ENCODE measurements around the gene COL4A2.

Gene COL4A2

DNA sequence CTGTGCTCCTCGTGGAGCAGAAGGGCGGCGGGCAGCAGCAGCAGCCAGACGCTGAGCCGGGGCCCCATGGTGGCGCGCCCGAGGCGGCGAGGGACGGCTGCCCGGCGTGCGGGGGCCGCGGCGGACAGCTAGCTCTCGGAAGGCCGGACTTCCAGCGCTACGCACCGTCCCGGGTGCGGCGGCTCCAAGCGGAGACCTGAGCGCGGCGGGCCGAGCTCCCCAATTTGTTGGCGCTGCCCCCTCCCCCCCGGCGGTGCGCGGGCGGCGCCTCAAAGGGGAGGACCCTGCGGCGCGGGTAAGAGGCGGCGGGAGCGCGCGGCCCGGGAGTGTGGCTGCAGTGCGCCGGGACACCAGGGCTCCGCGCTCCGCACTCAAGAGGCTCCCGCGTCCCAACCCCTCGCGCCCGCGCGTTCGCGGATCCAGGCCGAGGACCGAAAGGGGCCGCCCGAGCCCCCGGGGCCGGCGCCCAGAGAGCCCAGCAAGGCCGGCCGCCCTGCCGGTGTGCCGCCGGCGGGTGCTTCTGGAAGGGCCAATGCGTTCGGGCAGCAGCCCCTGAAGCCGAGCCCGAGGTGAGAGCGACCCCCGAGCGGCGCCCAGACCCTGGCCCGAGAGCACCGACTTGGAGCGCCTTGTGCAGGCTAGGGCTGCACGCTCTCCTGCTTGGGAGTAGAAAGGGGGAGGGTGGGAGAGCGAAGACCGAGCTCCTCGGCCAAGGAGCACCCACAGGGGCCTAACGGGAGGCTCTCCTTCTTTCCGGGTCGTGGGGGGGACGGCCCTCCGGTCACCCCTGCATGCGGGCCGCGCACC is at the start of gene COL4A2, which contains the start of gene COL4A1:
Gene COL4A2 (plus strand): TSS at position 325 of the 807 bp plus-strand sequence. CDS start 620 bp downstream, outside the sequence.
Gene COL4A1 (minus strand): TSS at position 198 of the 807 bp plus-strand sequence. CDS start 130 bp downstream, at position 68.
- H3K27me3 Mint-ChIP-seq = peaks cover 63 to 80% of the 10 kb centered on the region in 2 donors
- ATAC-seq (replicated peaks) (no peak), DNase-seq (no peak)
- H3K27ac Mint-ChIP-seq = peak within 1 kb of the TSS; percentile 88
- peaks cover 7 to 12% of the 10 kb centered on the region in 2 donors for H3K4me1 Mint-ChIP-seq
- peak within 1 kb of the TSS; percentile 18 to 31 for H3K4me3 Mint-ChIP-seq
- H3K36me3 Mint-ChIP-seq = peaks cover 0 to 5% of the 10 kb centered on the region in 2 donors
- no peaks in the 10 kb centered on the region for H3K9me3 Mint-ChIP-seq

DNA sequence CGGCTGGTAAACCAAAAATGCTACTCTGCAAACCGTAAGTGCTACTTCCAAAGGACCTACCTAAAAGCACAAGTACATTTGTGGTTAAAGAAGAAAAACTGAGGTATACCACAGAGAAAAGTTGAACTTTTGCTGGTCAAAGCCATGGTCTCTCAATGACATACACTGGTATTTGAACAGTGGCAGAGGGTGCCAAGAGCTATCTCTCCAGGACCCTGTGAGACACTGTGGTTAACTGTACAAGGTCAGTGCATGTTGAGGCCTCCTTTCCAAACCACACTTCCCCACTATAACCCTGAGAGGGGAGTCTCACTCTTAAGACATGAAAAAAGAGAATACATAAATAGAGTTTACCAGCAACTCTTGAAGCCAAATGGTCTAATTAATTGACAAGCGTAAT is 49.7 kb upstream of the COL4A2 start:
- Mint-ChIP-seq H3K4me3 (no peak overlapping the region), H3K27me3 (peaks cover 29 to 32% of the 10 kb centered on the region in 2 donors), H3K27ac (no peak overlapping the region), H3K4me1 (peaks cover 0 to 2% of the 10 kb centered on the region in 2 donors), H3K36me3 (peaks cover 2 to 5% of the 10 kb centered on the region in 2 donors), H3K9me3 (peaks cover 5 to 9% of the 10 kb centered on the region in 2 donors)
- ATAC-seq (replicated peaks) (no peak), DNase-seq (no peak)

DNA sequence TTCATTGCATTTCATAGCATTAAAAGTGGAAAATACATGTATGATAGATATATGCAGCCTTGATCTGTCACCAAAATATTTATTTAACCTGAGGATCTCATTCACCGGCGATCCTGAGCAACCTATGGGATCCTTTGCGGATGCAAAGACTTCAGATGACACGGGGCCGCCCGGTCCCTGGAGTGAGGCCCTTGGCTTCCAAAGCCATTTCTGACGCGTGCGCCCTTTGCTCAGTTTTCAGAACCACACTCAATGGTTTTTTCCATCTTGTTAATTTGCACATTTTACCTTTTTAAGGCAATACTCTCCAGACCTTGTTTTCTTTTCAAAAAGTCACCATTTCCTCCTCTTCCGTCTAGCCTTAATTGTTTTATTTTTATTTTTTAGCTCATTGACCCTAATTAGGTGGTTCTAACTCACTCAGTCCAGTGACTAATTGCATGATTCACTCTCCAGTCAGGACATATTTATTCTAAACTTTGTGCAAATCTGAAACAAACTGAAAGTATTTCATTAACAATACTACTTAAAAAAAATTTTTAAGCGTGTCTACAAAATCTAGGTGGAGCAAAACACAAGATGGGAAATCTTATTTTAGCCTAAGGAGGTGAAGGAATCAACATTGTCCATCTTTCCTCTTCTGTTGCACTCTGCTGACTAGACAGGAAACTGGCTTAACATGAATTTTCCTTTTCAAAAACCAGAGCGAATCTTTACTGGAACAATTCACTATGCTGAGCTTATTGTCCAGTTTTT is 48.0 kb upstream of the COL4A2 start:
- no peak overlapping the region for H3K4me3 Mint-ChIP-seq
- peaks cover 5 to 9% of the 10 kb centered on the region in 2 donors for H3K9me3 Mint-ChIP-seq
- peaks cover 0 to 2% of the 10 kb centered on the region in 2 donors for H3K4me1 Mint-ChIP-seq
- no peak for ATAC-seq (replicated peaks)
- H3K27ac Mint-ChIP-seq = no peak overlapping the region
- peaks cover 34 to 41% of the 10 kb centered on the region in 2 donors for H3K27me3 Mint-ChIP-seq
- no peak for DNase-seq
- H3K36me3 Mint-ChIP-seq = peaks cover 2 to 5% of the 10 kb centered on the region in 2 donors

DNA sequence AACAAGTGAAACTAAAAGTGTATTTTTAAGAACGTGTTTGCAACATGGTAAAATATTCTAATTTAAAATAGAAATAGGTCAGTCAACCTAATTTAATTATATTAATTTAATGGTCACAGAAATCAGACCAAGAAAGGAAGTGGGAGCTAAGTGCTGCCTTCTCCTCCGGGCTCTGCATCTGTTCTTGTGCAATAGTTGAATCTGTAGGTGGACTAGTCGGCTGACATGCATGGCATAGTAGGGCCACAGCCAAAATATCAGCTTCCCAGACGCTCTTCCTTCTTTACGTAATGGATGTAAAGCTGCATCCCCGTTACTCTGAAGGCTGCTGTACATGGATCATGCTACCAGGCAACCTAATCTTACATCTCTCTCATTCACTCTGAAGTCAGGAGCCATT is 47.4 kb upstream of the COL4A2 start:
- Mint-ChIP-seq H3K9me3 (peaks cover 5 to 7% of the 10 kb centered on the region in 2 donors), H3K36me3 (peaks cover 2 to 5% of the 10 kb centered on the region in 2 donors), H3K27me3 (peaks cover 36 to 43% of the 10 kb centered on the region in 2 donors), H3K27ac (no peak overlapping the region), H3K4me3 (no peak overlapping the region), H3K4me1 (peaks cover 0 to 2% of the 10 kb centered on the region in 2 donors)
- ATAC-seq (replicated peaks) (no peak), DNase-seq (no peak)

DNA sequence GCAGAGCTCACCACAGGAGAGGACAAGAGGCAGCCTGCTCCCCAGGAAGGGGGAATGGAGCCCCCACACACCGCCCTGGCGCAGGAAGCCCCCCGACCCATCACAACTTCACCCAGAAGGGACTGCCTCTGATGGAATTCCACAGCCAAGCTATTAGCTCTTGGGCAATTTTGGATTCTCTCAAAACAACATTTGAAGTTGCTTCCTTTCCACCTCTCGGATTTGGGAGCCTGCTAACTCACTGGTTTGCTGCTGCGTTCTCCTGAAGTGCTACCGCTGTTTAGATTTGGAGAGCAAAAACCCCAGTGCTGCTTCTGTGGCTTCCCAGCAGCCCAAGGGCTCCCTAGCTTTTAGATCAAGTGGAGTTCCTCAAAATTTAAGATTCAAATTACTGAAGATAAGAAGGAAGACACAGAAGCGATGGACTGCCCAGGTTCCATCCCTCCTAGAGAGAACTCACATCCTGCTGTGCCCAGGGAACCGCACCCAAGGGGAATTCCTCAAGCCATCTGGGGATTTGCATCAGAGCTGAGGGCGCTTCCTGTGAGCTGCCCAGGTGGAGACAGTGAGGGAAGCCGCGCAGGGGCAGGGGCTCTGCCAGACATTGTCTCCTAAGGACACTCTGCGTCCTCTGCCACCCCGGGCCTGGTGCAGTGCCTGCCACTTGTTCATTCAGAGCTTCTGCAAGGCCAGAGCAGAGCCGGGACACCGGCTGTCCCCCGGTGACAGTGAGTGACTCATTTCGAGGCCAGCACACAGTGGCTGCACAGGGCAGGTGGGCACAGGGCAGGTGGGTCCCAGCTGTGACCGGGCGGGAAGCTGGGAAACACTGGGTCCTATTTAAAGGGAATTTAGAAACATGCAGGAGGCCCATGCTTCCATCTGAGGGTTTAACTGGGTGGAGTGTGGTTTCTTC is 45.7 kb upstream of the COL4A2 start:
- Mint-ChIP-seq H3K4me1 (no peaks in the 10 kb centered on the region), H3K36me3 (no peaks in the 10 kb centered on the region), H3K27ac (peak overlapping the region; percentile 34), H3K9me3 (peaks cover 0 to 3% of the 10 kb centered on the region in 2 donors), H3K27me3 (peaks cover 35 to 55% of the 10 kb centered on the region in 2 donors), H3K4me3 (no peak overlapping the region)
- no peak for ATAC-seq (replicated peaks)
- no peak for DNase-seq

DNA sequence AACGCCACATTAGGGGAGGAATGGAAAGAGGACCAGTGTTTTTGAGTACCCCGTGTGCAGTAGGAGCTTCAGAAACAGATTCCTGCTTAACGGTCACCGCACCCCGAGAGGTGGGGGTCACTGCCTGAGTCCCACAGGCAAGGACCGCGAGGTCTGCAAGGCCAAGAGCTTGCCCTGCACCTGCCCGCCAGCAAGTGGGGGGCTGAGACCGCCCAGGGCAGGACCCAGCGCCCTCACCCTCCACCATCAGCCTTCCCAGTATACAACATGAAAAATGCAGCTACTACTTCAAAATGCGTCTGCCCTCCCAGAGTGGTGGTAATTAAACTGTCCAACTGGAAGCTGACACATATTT is 45.0 kb upstream of the COL4A2 start:
- Mint-ChIP-seq H3K4me1 (no peaks in the 10 kb centered on the region), H3K4me3 (no peak overlapping the region), H3K27me3 (peaks cover 35 to 56% of the 10 kb centered on the region in 2 donors), H3K9me3 (peaks cover 0 to 3% of the 10 kb centered on the region in 2 donors), H3K27ac (no peak overlapping the region), H3K36me3 (no peaks in the 10 kb centered on the region)
- no peak for DNase-seq
- no peak for ATAC-seq (replicated peaks)

DNA sequence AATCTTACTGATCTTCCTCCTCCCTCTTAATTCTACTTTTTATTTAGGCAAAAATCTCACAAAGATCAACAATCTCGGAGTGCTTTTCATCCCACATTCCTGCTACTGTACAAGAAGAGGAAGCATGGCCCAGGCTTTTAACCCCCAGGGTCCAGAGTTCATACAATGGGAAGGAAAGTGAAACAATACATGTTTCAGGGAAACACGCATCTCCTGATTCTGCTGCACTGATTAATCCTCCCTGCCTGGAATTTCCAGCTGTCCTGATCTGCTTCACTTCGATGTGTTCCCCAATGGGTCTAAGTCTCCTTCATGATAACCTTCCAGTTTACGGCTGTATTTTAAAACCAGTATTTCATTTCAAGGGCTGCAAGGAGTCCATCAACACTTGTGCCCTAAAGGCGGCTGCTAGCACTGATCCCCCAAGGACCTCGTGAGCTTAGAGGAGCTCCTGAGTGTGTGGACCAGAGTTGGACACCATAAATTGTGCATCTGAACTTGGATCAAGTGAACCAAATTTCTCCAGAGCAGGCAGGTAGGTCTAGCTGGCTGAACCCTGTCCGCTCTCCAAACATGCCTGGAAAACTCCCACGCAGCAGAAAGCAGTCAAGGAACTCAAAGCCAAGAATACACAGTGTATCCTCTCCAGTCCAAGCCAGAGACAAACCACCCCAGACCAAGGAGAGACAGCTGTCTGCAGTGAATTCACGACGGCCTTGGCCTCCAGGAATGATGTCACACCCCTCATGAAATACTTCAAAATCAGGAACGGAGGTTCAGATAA is 44.4 kb upstream of the COL4A2 start:
- no peak overlapping the region for H3K27ac Mint-ChIP-seq
- peaks cover 0 to 3% of the 10 kb centered on the region in 2 donors for H3K9me3 Mint-ChIP-seq
- peaks cover 35 to 56% of the 10 kb centered on the region in 2 donors for H3K27me3 Mint-ChIP-seq
- DNase-seq (no peak), ATAC-seq (replicated peaks) (no peak)
- no peaks in the 10 kb centered on the region for H3K36me3 Mint-ChIP-seq
- H3K4me3 Mint-ChIP-seq = no peak overlapping the region
- H3K4me1 Mint-ChIP-seq = no peaks in the 10 kb centered on the region

DNA sequence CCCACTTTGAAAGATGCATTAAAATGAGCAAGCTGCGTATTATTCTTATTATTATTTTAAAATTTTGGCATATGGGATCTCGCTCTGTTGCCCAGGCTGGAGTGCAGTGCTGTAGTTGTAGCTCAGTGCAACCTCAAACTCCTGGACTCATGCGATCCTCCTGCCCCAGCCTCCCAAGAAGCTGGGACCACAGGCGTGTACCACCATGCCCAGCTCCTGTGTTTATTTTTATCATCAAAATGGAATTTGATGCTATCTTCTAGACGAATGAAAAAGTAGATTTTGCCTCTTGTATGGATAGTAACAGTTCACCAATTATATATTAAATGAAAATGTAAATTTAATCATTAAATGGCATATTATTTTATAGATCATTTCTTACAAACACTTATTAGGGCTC is 43.7 kb upstream of the COL4A2 start:
- Mint-ChIP-seq H3K27me3 (peaks cover 32 to 56% of the 10 kb centered on the region in 2 donors), H3K4me3 (no peak overlapping the region), H3K9me3 (peaks cover 0 to 3% of the 10 kb centered on the region in 2 donors), H3K27ac (no peak overlapping the region), H3K4me1 (no peaks in the 10 kb centered on the region), H3K36me3 (no peaks in the 10 kb centered on the region)
- no peak for DNase-seq
- no peak for ATAC-seq (replicated peaks)

DNA sequence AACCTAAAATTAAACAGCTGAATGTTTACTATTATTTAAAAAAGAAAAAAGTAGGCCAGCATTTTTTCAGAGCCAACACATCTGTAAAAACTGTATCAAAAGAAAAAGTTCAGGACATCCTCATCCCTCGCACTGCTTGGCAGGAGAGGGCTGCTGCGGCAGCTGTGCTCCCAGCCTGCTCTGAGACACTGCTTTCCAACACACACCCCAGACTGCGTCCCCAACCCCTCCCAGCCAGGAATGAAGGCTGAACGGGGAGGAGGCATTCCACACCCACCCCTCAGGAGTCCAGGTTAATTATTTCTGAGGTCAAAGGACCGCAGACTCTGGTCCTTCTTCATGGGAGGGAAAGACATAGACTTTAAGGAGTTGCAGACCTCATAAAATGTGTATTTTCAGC is 43.2 kb upstream of the COL4A2 start:
- H3K27ac Mint-ChIP-seq = no peak overlapping the region
- ATAC-seq (replicated peaks) (no peak), DNase-seq (no peak)
- no peaks in the 10 kb centered on the region for H3K36me3 Mint-ChIP-seq
- peaks cover 0 to 3% of the 10 kb centered on the region in 2 donors for H3K9me3 Mint-ChIP-seq
- peaks cover 32 to 56% of the 10 kb centered on the region in 2 donors for H3K27me3 Mint-ChIP-seq
- no peaks in the 10 kb centered on the region for H3K4me1 Mint-ChIP-seq
- no peak overlapping the region for H3K4me3 Mint-ChIP-seq

DNA sequence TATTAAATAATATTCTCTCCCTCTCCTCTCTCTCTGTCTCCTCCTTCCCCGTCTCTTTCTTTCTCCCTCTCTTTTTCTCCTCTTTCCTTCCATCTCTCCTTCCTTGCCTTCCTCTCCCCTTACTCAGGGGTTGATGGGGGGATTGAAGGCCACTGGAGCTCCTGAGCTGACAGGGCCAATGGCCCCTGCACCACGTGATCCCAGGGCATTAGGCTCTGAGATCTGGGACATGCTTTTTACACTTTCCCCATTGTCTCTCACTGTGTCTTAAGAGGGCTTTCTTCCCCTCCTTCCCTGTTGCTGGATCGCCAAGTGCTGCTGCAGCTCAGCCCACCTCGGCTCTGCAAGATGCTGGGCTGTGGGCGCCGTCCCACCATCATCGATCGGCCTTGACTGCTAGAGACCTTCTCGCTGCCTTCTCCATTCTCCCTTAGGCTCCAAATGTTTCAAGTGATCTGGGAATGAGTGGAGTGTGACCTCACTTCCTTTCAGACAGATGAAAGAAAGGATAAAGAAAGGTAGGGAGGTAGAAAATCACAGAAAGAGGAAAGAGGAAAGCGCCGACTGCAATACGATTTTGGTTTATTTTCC is 42.3 kb upstream of the COL4A2 start:
- no peak for ATAC-seq (replicated peaks)
- Mint-ChIP-seq H3K27me3 (peaks cover 30 to 59% of the 10 kb centered on the region in 2 donors), H3K9me3 (peaks cover 0 to 3% of the 10 kb centered on the region in 2 donors), H3K4me1 (no peaks in the 10 kb centered on the region), H3K4me3 (no peak overlapping the region), H3K27ac (no peak overlapping the region), H3K36me3 (no peaks in the 10 kb centered on the region)
- DNase-seq = no peak

DNA sequence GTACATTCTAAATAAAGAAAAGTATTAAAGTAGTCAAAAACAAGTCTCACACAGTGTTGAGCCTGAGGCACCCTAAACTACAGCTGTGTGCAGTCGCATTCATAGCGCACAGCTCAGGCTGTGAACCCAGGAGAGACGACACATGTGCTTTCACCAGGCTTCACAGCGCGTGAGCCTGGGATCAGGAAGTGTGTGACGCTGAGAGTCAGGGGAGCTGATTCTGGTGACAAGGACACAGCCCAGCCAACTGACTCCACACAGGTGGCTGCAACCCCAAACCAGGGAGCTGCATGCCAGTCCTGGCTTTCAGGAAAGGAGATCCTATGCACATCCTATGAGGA is 41.8 kb upstream of the COL4A2 start:
- Mint-ChIP-seq H3K4me3 (no peak overlapping the region), H3K4me1 (no peaks in the 10 kb centered on the region), H3K9me3 (no peaks in the 10 kb centered on the region), H3K27ac (no peak overlapping the region), H3K36me3 (no peaks in the 10 kb centered on the region), H3K27me3 (peaks cover 25 to 54% of the 10 kb centered on the region in 2 donors)
- DNase-seq (no peak), ATAC-seq (replicated peaks) (no peak)

DNA sequence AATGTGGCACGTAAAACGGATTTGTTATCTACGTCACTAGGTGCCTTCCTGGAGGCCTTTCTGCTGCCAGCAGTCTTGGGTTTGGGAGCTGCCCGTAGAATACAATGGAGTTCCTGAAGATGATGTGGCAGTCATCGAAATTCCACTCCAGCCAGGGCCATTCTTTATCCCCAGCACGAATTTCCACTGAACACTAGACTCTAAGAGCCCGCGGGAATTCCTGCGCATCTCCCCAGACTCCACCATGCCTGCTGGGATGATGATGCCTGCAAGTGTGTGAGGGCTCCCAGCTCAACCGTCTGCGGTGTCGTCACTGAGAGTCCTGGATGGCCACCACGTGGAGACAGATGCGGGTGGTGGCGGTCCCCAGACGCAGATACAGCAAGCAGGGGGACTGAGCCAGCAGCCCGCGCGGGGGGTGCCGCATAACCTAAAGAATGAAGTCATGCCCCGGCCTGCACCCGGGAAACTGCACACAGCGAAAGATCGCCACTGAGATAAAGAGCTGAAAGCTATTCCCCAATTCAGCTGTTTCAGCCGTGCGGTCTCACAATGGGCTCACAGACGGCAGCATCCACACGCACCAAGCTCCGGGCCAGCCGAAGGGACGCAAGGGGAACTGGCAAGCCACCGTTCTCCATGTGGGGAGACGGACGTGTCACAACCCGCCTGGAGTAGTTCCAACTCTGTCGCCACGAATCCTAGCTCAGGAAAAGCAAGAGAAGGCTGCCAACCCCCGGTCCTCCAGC is 41.2 kb upstream of the COL4A2 start:
- Mint-ChIP-seq H3K9me3 (no peaks in the 10 kb centered on the region), H3K4me3 (no peak overlapping the region), H3K27me3 (peaks cover 21 to 49% of the 10 kb centered on the region in 2 donors), H3K27ac (no peak overlapping the region), H3K4me1 (no peaks in the 10 kb centered on the region), H3K36me3 (no peaks in the 10 kb centered on the region)
- ATAC-seq (replicated peaks) (no peak), DNase-seq (no peak)
